WTC11 (cell line): Measurements from ENCODE around the gene FUT7. TPM values are rescaled to one million over a fixed set of nuclear protein-coding genes. Genes with fewer than 3 reads are reported as not detected.

ENCODE experiments used
- ATAC-seq: fragments of 200-7000 bp; cut with Tn5 transposase; 2 replicates; pipeline ENCODE4 v1.10.0; 2021; ENCODE audit warnings: mild to moderate bottlenecking, moderate library complexity
- CTCF ChIA-PET: fragments of 300-600 bp; sonication (Branson Sonifier 250); formaldehyde crosslinking; loops from one replicate; lab custom pipeline; 2021; ENCODE audit warnings: antibody characterized with exemption; lab: Charles Lee
- POLR2A ChIA-PET: fragments of 350-600 bp; sonication (Branson Sonifier 250); formaldehyde crosslinking; loops from one replicate; lab custom pipeline; 2021; ENCODE audit warnings: antibody characterized with exemption; lab: Charles Lee
- DNase-seq: peaks from one replicate; pipeline ENCODE4 v3.0.0; 2021; ENCODE audit warnings: low spot score
- H3K27ac Mint-ChIP-seq: 2 replicates; pipeline ENCODE4 v1.8.0; 2021; ENCODE audit warnings: mixed read lengths
- H3K27me3 Mint-ChIP-seq: 2 replicates; pipeline ENCODE4 v1.8.0; 2021; ENCODE audit warnings: low read depth, mild to moderate bottlenecking, moderate library complexity, mixed read lengths
- H3K36me3 Mint-ChIP-seq: 2 replicates; pipeline ENCODE4 v1.8.0; 2021; ENCODE audit warnings: mixed read lengths
- H3K4me1 Mint-ChIP-seq: 2 replicates; pipeline ENCODE4 v1.8.0; 2022; ENCODE audit warnings: mixed read lengths
- H3K4me3 Mint-ChIP-seq: 2 replicates; pipeline ENCODE4 v1.8.0; 2021; ENCODE audit warnings: mild to moderate bottlenecking, moderate library complexity, mixed read lengths
- H3K9me3 Mint-ChIP-seq: 2 replicates; pipeline ENCODE4 v1.8.0; 2021; ENCODE audit warnings: mixed read lengths
- CBFB ChIP-seq: sonication (generic); formaldehyde crosslinking; IDR thresholded peaks from 2 replicates; pipeline ENCODE4 v1.8.1; 2022; ENCODE audit warnings: mild to moderate bottlenecking, low read depth, missing genetic modification reagents
- HMGXB4 ChIP-seq: sonication (generic); formaldehyde crosslinking; IDR thresholded peaks from 2 replicates; pipeline ENCODE4 v1.8.1; 2023; ENCODE audit warnings: mild to moderate bottlenecking, moderate library complexity, missing genetic modification reagents
- RELA ChIP-seq: sonication (generic); formaldehyde crosslinking; IDR thresholded peaks from 2 replicates; pipeline ENCODE4 v1.8.1; 2022; ENCODE audit warnings: missing genetic modification reagents, mild to moderate bottlenecking, borderline replicate concordance
- SP1 ChIP-seq: sonication (generic); formaldehyde crosslinking; conservative IDR thresholded peaks from 2 replicates; pipeline ENCODE4 v1.8.1; 2022; ENCODE audit warnings: missing genetic modification reagents
- ZNF317 ChIP-seq: sonication (generic); formaldehyde crosslinking; IDR thresholded peaks from 2 replicates; pipeline ENCODE4 v1.8.1; 2023; ENCODE audit warnings: low read depth, mild to moderate bottlenecking, moderate library complexity, missing genetic modification reagents, borderline replicate concordance
- ZNF532 ChIP-seq: fragments of 250-450 bp; sonication (Bioruptor Pico); IDR thresholded peaks from 2 replicates; pipeline ENCODE4 v1.9.0; 2021; ENCODE audit warnings: mild to moderate bottlenecking, borderline replicate concordance
- total RNA-seq: library from RNA; stranded (reverse); gene quantifications from 3 replicates; pipeline ENCODE4 v1.2.3, GENCODE V29; 2021
- TF ChIP-seq, protein P1 (sequence below): fragments of 200-600 bp; IDR thresholded peaks from 2 replicates; pipeline ENCODE4 v1.8.0; 2022; ENCODE audit warnings: antibody characterized with exemption
- TF ChIP-seq, protein P2 (sequence below): fragments of 250-450 bp; sonication (Bioruptor Pico); IDR thresholded peaks from 2 replicates; pipeline ENCODE4 v1.8.0; 2021; ENCODE audit warnings: mild to moderate bottlenecking

The FUT7 gene
- total RNA-seq, 1 experiment from 2014 or later = not detected

DNA sequence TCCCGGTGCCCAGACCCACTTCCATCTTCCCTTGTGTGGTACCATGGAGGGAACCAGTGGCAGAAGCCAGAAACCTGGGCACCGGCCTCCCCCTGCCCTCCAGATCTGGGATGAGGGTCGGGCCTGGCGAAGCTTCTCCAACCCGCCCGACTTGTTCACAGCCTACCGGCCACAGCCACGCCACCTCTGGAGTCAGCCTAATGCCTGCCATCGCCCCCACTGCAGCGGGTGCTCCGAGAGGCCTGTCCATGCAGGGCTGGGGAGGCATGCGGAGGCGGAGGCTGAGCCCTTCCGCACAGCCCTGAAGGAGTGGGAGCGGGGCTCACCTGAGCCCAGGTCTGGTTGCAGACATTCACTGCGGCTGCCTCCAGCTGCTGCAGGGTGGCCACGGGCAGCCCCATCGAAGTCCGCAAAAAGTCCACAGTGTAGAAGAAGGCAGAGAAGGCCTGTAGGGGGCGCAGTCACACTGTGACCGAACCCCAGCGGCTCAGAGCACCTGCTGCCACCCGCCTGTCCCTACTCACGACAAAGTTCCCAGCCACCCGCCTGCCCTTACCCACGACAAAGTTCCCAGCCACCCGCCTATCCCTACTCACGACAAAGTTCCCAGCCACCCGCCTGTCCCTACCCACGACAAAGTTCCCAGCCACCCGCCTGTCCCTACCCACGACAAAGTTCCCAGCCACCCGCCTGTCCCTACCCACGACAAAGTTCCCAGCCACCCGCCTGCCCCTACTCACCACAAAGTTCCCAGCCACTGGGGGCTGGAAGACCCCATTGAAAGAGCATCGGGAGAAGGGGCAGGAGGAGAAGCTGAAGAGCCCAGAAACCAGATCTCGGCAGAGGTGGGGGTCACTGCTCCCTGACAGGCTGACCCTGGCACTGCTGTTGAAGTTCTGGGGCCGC, 17.9 kb upstream of the FUT7 start:
- peak; percentile 24 for ATAC-seq
- ChIA-PET POLR2A (no interaction called here), CTCF (interaction anchor here (0.5 to 3.4 kb wide), 35 partner anchors 9 to 327 kb away, joined by 3 to 179 read pairs (median 4); partner anchors contain the start of genes ABCA2, CYSRT1, GRIN1 and LCN12)
- H3K36me3 Mint-ChIP-seq = no peaks in the 10 kb centered on the region
- DNase-seq = peak; percentile 84
- H3K4me1 Mint-ChIP-seq = peaks cover 10% of the 10 kb centered on the region
- peaks cover 60% of the 10 kb centered on the region for H3K27me3 Mint-ChIP-seq
- H3K27ac Mint-ChIP-seq = no peak overlapping the region
- no peaks in the 10 kb centered on the region for H3K9me3 Mint-ChIP-seq
- no peak overlapping the region for H3K4me3 Mint-ChIP-seq
- peak; percentile 13; the same call in 1 of the 2 replicates for TF ChIP-seq HMGXB4 (CRISPR knock-in tag)
- no peak for TF ChIP-seq ZNF317 (CRISPR knock-in tag)
- no peak for TF ChIP-seq CBFB
- TF ChIP-seq, protein P1, sequence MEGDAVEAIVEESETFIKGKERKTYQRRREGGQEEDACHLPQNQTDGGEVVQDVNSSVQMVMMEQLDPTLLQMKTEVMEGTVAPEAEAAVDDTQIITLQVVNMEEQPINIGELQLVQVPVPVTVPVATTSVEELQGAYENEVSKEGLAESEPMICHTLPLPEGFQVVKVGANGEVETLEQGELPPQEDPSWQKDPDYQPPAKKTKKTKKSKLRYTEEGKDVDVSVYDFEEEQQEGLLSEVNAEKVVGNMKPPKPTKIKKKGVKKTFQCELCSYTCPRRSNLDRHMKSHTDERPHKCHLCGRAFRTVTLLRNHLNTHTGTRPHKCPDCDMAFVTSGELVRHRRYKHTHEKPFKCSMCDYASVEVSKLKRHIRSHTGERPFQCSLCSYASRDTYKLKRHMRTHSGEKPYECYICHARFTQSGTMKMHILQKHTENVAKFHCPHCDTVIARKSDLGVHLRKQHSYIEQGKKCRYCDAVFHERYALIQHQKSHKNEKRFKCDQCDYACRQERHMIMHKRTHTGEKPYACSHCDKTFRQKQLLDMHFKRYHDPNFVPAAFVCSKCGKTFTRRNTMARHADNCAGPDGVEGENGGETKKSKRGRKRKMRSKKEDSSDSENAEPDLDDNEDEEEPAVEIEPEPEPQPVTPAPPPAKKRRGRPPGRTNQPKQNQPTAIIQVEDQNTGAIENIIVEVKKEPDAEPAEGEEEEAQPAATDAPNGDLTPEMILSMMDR = peak; percentile 68; the same call in 1 of the 2 replicates
- TF ChIP-seq, protein P2, sequence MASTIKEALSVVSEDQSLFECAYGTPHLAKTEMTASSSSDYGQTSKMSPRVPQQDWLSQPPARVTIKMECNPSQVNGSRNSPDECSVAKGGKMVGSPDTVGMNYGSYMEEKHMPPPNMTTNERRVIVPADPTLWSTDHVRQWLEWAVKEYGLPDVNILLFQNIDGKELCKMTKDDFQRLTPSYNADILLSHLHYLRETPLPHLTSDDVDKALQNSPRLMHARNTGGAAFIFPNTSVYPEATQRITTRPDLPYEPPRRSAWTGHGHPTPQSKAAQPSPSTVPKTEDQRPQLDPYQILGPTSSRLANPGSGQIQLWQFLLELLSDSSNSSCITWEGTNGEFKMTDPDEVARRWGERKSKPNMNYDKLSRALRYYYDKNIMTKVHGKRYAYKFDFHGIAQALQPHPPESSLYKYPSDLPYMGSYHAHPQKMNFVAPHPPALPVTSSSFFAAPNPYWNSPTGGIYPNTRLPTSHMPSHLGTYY (CRISPR knock-in tag) = no peak
- TF ChIP-seq ZNF532 (CRISPR knock-in tag) = no peak

DNA sequence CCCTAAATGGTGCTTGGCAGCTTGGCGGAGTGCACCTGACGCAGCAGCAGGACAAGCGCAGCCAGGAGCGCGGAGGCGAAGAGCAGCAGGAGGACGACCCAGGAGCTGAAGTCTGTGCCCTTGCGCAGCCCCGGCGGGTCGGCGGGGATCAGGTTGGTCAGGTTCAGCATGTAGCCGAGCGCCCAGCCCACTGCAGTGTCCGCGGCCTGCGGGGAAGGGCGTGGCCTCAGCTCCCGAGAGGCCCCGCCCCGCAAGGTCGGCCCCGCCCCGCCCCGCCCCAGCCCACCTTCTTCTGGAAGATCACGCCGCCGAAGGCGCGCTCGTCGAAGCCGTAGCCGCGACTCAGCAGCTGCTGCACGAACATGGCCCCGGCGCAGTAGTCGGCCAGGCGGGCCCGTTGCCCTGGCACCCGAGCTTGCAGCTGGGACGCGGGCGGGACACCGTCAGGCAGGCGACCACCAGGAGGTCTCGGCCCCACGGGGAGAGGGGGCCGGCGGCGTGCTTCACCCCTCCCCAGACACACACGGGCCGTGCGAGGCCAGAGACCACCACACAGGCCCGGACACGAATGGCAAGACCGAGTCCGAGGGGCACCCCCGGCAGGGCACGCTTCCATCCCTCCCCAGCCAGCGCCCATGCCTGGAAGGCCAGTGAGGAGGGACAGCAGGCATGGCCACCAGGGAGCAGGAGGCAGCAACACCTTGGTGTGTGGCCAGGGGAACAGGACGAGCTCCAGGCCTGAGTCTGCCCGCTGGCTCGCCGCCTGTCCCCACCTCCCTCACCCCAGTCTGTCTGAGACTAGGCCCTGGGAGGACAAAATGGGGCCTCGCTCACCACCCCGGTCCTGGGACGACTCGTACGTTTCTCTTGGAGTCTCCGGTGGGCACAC, 17.0 kb upstream of the FUT7 start:
- CTCF ChIA-PET = interaction anchor here (0.5 to 3.4 kb wide), 40 partner anchors 10 to 501 kb away, joined by 3 to 179 read pairs (median 4); partner anchors contain the start of genes ABCA2, CYSRT1, GRIN1 and LCN12
- H3K9me3 Mint-ChIP-seq = no peaks in the 10 kb centered on the region
- POLR2A ChIA-PET = no interaction called here
- H3K36me3 Mint-ChIP-seq = no peaks in the 10 kb centered on the region
- H3K4me1 Mint-ChIP-seq = peaks cover 10% of the 10 kb centered on the region
- H3K27ac Mint-ChIP-seq = no peak overlapping the region
- TF ChIP-seq RELA (CRISPR knock-in tag) (no peak), SP1 (0 out of 2 replicates have a peak, but pooled peaks have one; percentile 32)
- DNase-seq = peak; percentile 57
- peak; percentile 5 for ATAC-seq
- H3K27me3 Mint-ChIP-seq = peaks cover 57% of the 10 kb centered on the region
- no peak overlapping the region for H3K4me3 Mint-ChIP-seq
